HCT116 (cell line): Measurements from ENCODE around the gene GDF10.
A peak's percentile ranks its signal among the peaks of the same experiment; 100 is the strongest.

Experiments used
- ATF3 ChIP-seq: IDR thresholded peaks from 2 replicates; pipeline ENCODE4 v1.6.1; 2012
- CTCF ChIP-seq, 3 experiments: fragments of 200-600 bp in 1 of 3; sonication (generic) in 1 of 3; IDR thresholded peaks in 2 of 3; conservative IDR thresholded peaks in 1 of 3; 2 replicates each; pipeline ENCODE4 v1.5.1; 2012 to 2017; ENCODE audit warnings: low read depth in 2 of 3, low read length in 2 of 3, antibody characterized with exemption in 1 of 3, borderline replicate concordance in 1 of 3, control low read depth in 1 of 3, mild to moderate bottlenecking in 1 of 3, mixed read lengths in 1 of 3, mixed run types in 1 of 3, moderate library complexity in 1 of 3; ENCODE audit not compliant: insufficient read depth in 1 of 3
- EGR1 ChIP-seq: IDR thresholded peaks from 2 replicates; pipeline ENCODE4 v1.6.1; 2012; ENCODE audit warnings: low read depth
- EZH2 ChIP-seq: fragments of 200-600 bp; sonication (generic); IDR thresholded peaks from 2 replicates; pipeline ENCODE4 v1.6.1; 2017; ENCODE audit warnings: antibody characterized with exemption, mixed run types
- POLR2A ChIP-seq: IDR thresholded peaks from 2 replicates; pipeline ENCODE4 v1.7.0; 2011; ENCODE audit warnings: borderline replicate concordance; ENCODE audit not compliant: insufficient read depth, insufficient read length; ENCODE audit errors: extremely low read depth
- POLR2AphosphoS5 ChIP-seq: IDR thresholded peaks from 2 replicates; pipeline ENCODE4 v1.6.1; 2011; ENCODE audit warnings: mild to moderate bottlenecking, low read depth, low read length, moderate library complexity
- TCF7L2 ChIP-seq: IDR thresholded peaks from 2 replicates; pipeline ENCODE4 v1.7.0; 2011; ENCODE audit warnings: borderline replicate concordance, inconsistent platforms; ENCODE audit not compliant: insufficient read depth, insufficient read length; ENCODE audit errors: extremely low read depth
- YY1 ChIP-seq: IDR thresholded peaks from 2 replicates; pipeline ENCODE4 v1.6.1; 2011; ENCODE audit warnings: low read length, low read depth, moderate library complexity, mild to moderate bottlenecking; ENCODE audit not compliant: insufficient replicate concordance; ENCODE audit errors: extremely low read depth
- ZBTB33 ChIP-seq: IDR thresholded peaks from 2 replicates; pipeline ENCODE4 v1.6.1; 2011; ENCODE audit warnings: mild to moderate bottlenecking, low read length, moderate library complexity; ENCODE audit not compliant: insufficient replicate concordance; ENCODE audit errors: extremely low read depth

GRCh38 chr10:47332371-47332770 lies 32.4 kb downstream of the GDF10 start:
- TF ChIP-seq CTCF (IDR thresholded peaks at IDR 0.05 in 2 of 3, conservative IDR thresholded peaks at IDR 0.05 in 1 of 3; ENCODE audit: borderline replicate concordance in 1 of 3, insufficient read depth in 1 of 3, low read depth in 2 of 3, low read length in 2 of 3), result 0 out of 6 replicates have a peak, but pooled peaks of 1 of the 3 experiments have one; percentile 20
- TF ChIP-seq EGR1, result no peak
- no peak for TF ChIP-seq YY1
- no peak for TF ChIP-seq EZH2
- TF ChIP-seq POLR2A, result no peak
- TF ChIP-seq POLR2AphosphoS5, result no peak
- no peak for TF ChIP-seq TCF7L2
- no peak for TF ChIP-seq ATF3
- no peak for TF ChIP-seq ZBTB33
